Gastroesophageal sphincter (tissue), 2 donors: ENCODE measurements around the gene FABP6.

Experiments used
- EP300 ChIP-seq: sonication (generic); formaldehyde crosslinking; IDR thresholded peaks from one replicate; pipeline ENCODE4 v1.6.1; 2017; ENCODE audit warnings: antibody characterized with exemption, mild to moderate bottlenecking
- POLR2A ChIP-seq, 2 donors: fragments of 450-650 bp; IDR thresholded peaks; one replicate each; pipeline ENCODE4 v1.6.1; 2017; ENCODE audit warnings: antibody characterized with exemption in 2 of 2, mild to moderate bottlenecking in 2 of 2, moderate library complexity in 1 of 2

DNA sequence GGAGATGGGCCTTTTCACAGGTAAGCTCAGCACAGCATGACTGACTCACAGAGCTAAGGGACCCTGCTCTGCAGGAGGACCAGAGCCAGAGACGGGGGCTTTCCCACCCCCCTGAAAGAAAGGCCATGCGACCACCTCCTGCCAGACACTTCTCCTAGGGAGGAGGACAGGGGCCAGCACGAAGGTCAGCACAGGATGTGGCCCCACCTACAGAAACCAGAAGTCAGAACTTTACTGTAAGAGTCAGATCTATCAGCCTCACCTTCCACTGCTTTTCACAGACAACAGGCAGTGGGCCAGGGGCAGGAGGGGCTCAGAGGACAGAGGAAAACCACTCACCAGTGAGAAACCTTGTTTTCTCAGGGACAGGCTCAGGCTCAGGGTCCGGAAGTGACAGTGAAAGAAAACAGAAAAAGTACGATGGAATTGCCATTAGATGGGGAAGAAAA lies 45.2 kb downstream of the FABP6 start:
- TF ChIP-seq POLR2A (IDR thresholded peaks at IDR 0.05) = no peak
- TF ChIP-seq EP300 = no peak
